SU-DHL-6 (cell line): ENCODE results near the gene RHOT1.
"Not testable (repeated sequence)": the region's sequence is repeated elsewhere in the genome, so short reads cannot be mapped to it uniquely, and the experiment has no call there.

Experiments used
- H2AFZ ChIP-seq: fragments of 200-600 bp; sonication (generic); 2 replicates; pipeline ENCODE4 v1.6.1; 2014; ENCODE audit warnings: low read depth, mild to moderate bottlenecking, moderate library complexity, mixed read lengths, antibody characterized with exemption, low read length; ENCODE audit not compliant: severe bottlenecking
- H3F3A ChIP-seq: fragments of 200-600 bp; shearing (Covaris generic); 2 replicates; pipeline ENCODE4 v1.6.0; 2016; ENCODE audit warnings: antibody characterized with exemption, mild to moderate bottlenecking; ENCODE audit not compliant: insufficient read depth
- H3K27ac ChIP-seq: fragments of 200-600 bp; sonication (generic); 2 replicates; pipeline ENCODE4 v1.5.1; 2016; ENCODE audit warnings: low read depth, mild to moderate bottlenecking, low read length, moderate library complexity, mixed read lengths
- H3K27me3 ChIP-seq: fragments of 200-600 bp; sonication (generic), shearing (Covaris generic); 2 replicates; pipeline ENCODE4 v1.6.0; 2014; ENCODE audit warnings: mild to moderate bottlenecking, low read length
- H3K36me3 ChIP-seq: fragments of 200-600 bp; sonication (generic); 2 replicates; pipeline ENCODE4 v1.6.1; 2014; ENCODE audit warnings: mild to moderate bottlenecking, low read length, mixed read lengths
- H3K4me2 ChIP-seq: fragments of 300-600, 200-600 bp; shearing (Covaris generic), sonication (generic); 2 replicates; pipeline ENCODE4 v1.6.0; 2014; ENCODE audit warnings: low read length, low read depth, mild to moderate bottlenecking; ENCODE audit not compliant: poor library complexity, severe bottlenecking
- H3K4me3 ChIP-seq: fragments of 200-600 bp; sonication (generic); 2 replicates; pipeline ENCODE4 v1.5.1; 2014; ENCODE audit warnings: antibody characterized with exemption, low read length, mild to moderate bottlenecking, mixed read lengths; ENCODE audit not compliant: insufficient read depth, poor library complexity, severe bottlenecking
- H3K79me2 ChIP-seq: fragments of 200-600 bp; sonication (generic); 2 replicates; pipeline ENCODE4 v1.6.1; 2014; ENCODE audit warnings: mild to moderate bottlenecking, low read length, moderate library complexity; ENCODE audit not compliant: insufficient read depth
- H3K9ac ChIP-seq: fragments of 200-600 bp; sonication (generic); 2 replicates; pipeline ENCODE4 v1.7.0; 2014; ENCODE audit warnings: mild to moderate bottlenecking, low read length
- H3K9me2 ChIP-seq: fragments of 200-600 bp; sonication (generic); replicated peaks from 2 replicates; pipeline ENCODE4 v1.6.1; 2014; ENCODE audit warnings: low read length; ENCODE audit not compliant: insufficient read depth
- H3K9me3 ChIP-seq: fragments of 200-600 bp; sonication (generic); 2 replicates; pipeline ENCODE4 v1.6.1; 2014; ENCODE audit warnings: low read length, mixed read lengths; ENCODE audit not compliant: insufficient read depth
- H4K20me1 ChIP-seq: fragments of 200-600 bp; sonication (generic); 2 replicates; pipeline ENCODE4 v1.6.1; 2014; ENCODE audit warnings: low read depth, mild to moderate bottlenecking, antibody characterized with exemption, low read length, moderate library complexity, mixed read lengths
- EZH2phosphoT487 ChIP-seq: fragments of 200-600 bp; sonication (generic), shearing (Covaris generic); conservative IDR thresholded peaks from 2 replicates; pipeline ENCODE4 v1.6.1; 2018; ENCODE audit warnings: mild to moderate bottlenecking, antibody characterized with exemption, low read length, moderate library complexity, mixed read lengths
- TF ChIP-seq, protein P1 (sequence below): fragments of 200-600 bp; sonication (generic); IDR thresholded peaks from one replicate; pipeline ENCODE4 v1.5.1; 2017; ENCODE audit warnings: antibody characterized with exemption, mild to moderate bottlenecking, low read length, moderate library complexity; ENCODE audit not compliant: insufficient read depth, poor library complexity, severe bottlenecking

RHOT1 gene

GRCh38 chr17:32136856-32137255 is 5.4 kb upstream of the RHOT1 start:
- Histone ChIP-seq H3K9me3 (no peaks in the 10 kb centered on the region), H2AFZ (no peak overlapping the region), H3K36me3 (no peaks in the 10 kb centered on the region), H3K4me3 (no peak overlapping the region), H3K4me2 (no peak overlapping the region), H3K9ac (no peak overlapping the region), H3K27ac (no peak overlapping the region), H4K20me1 (no peaks in the 10 kb centered on the region), H3K27me3 (no peaks in the 10 kb centered on the region), H3F3A (no peaks in the 10 kb centered on the region; the same call in 1 of the 2 replicates), H3K79me2 (no peaks in the 10 kb centered on the region), H3K9me2 (no peaks in the 10 kb centered on the region)
- TF ChIP-seq EZH2phosphoT487, result no peak
- TF ChIP-seq, protein P1, sequence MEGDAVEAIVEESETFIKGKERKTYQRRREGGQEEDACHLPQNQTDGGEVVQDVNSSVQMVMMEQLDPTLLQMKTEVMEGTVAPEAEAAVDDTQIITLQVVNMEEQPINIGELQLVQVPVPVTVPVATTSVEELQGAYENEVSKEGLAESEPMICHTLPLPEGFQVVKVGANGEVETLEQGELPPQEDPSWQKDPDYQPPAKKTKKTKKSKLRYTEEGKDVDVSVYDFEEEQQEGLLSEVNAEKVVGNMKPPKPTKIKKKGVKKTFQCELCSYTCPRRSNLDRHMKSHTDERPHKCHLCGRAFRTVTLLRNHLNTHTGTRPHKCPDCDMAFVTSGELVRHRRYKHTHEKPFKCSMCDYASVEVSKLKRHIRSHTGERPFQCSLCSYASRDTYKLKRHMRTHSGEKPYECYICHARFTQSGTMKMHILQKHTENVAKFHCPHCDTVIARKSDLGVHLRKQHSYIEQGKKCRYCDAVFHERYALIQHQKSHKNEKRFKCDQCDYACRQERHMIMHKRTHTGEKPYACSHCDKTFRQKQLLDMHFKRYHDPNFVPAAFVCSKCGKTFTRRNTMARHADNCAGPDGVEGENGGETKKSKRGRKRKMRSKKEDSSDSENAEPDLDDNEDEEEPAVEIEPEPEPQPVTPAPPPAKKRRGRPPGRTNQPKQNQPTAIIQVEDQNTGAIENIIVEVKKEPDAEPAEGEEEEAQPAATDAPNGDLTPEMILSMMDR, result no peak

DNA sequence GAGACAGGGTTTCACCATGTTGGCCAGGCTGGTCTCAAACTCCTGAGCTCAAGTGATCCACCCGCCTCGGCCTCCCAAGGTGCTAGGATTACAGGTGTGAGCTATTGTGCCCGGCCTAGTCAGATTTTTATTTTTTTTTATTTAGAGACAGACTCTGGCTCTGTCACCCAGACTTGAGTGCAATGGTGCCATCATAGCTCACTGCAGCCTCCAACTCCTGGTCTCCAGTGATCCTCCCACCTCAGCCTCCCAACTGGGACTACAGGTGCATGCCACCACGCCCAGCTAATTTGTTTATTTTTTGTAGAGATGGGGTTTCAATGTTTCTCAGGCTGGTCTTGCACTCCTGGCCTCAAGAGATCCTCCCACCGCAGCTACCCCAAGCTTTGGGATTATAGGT is 2.8 kb upstream of the RHOT1 start:
- H3K9me3 ChIP-seq, H3K4me2 ChIP-seq, H3K27me3 ChIP-seq: not testable (repeated sequence)

DNA sequence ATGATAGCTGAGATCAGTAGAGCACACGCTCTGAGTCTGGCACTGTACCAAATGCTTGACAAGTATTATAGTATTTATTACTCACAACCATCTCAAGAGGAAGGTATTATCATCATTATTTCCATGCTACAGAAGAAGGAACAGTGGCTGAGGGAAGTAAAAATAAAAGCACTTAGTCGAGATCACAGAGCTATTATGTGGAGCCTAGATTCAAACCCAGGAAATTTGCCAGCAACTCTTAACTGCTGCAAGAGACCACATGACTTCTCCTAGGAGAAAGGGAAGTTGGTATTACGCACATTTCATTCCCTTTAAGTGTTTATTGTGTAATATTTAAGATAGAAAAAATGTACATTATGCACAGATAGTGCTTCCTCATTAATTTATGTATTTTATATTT is 1.0 kb upstream of the RHOT1 start:
- no peaks in the 10 kb centered on the region for H3K9me2 ChIP-seq
- no peak for TF ChIP-seq EZH2phosphoT487
- TF ChIP-seq, protein P1, result no peak
- H3K79me2 ChIP-seq, result peaks cover 34% of the 10 kb centered on the region
- peak overlapping the region; percentile 88 for H3K4me2 ChIP-seq
- H3K9me3 ChIP-seq, result no peaks in the 10 kb centered on the region
- peaks cover 4% of the 10 kb centered on the region for H3F3A ChIP-seq
- H3K36me3 ChIP-seq, result no peaks in the 10 kb centered on the region
- peak overlapping the region; percentile 87 for H2AFZ ChIP-seq
- H3K9ac ChIP-seq, result peak overlapping the region; percentile 88
- H3K27ac ChIP-seq, result peak overlapping the region; percentile 38
- no peaks in the 10 kb centered on the region for H4K20me1 ChIP-seq
- no peaks in the 10 kb centered on the region for H3K27me3 ChIP-seq
- peak overlapping the region; percentile 52 for H3K4me3 ChIP-seq

More for the DNA sequence above, 2.8 kb upstream of the RHOT1 start:
- H3K27ac ChIP-seq, H4K20me1 ChIP-seq, H2AFZ ChIP-seq, H3K36me3 ChIP-seq, H3K9me2 ChIP-seq, H3K9ac ChIP-seq, H3F3A ChIP-seq, H3K4me3 ChIP-seq: not testable (repeated sequence)
- peaks cover 18% of the 10 kb centered on the region for H3K79me2 ChIP-seq

DNA sequence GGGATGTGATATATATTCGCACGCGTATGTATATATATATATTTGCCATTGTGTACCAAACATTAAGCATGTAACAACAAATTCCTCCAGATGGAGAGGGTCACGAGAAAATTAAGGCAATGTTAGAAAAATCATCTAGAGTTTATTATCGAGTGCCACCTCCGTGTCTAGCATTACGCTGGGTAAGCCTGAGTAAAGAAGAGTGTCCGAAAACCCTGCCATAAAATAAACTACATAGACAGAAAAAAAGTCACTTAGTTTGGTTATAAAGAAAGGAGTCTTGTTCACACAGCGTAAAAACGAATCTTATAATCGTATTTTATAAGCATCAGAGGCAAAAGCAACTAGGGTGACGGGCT is 644 bp upstream of the RHOT1 start:
- Histone ChIP-seq H4K20me1 (no peaks in the 10 kb centered on the region), H3K9me2 (no peaks in the 10 kb centered on the region), H3K36me3 (no peaks in the 10 kb centered on the region), H3F3A (peaks cover 4% of the 10 kb centered on the region), H3K27ac (peak overlapping the region; percentile 38), H3K4me2 (peak overlapping the region; percentile 88), H3K4me3 (peak overlapping the region; percentile 52), H2AFZ (peak overlapping the region; percentile 87), H3K79me2 (peaks cover 34% of the 10 kb centered on the region), H3K9ac (peak overlapping the region; percentile 88), H3K27me3 (no peaks in the 10 kb centered on the region), H3K9me3 (no peaks in the 10 kb centered on the region)
- TF ChIP-seq EZH2phosphoT487, result no peak
- TF ChIP-seq, protein P1, result no peak
